Activated T-helper 9 cell treated with anti-CD3 and anti-CD28 coated beads, Interleukin-2, amount 50 U/mL, for 16 hours (primary cell): ENCODE data around the gene PIGZ.

Source experiments
- DNase-seq: peaks from one replicate; pipeline ENCODE4 v3.0.0-alpha.2; 2020; ENCODE audit warnings: low read depth

Gene PIGZ

DNA sequence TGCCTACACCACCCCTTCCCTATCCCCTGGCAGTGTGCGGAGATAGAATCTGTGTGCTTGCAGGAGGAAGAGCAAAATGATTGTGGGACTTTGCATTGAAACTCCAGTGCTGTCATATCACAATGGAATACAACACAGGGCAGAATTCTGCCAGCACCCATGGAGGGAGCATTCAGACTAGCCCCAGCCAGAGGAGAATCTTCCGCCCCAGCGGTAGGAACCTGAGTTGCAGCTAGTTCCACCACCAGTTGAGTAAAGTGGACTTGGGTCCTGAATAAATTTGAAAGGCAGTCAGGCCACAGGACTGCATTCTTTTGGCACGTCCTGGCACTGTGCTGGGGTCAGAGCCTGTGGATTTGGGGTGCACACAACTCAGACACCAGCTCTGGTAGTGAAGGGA, 53.8 kb downstream of the PIGZ start:
- DNase-seq = no peak

DNA sequence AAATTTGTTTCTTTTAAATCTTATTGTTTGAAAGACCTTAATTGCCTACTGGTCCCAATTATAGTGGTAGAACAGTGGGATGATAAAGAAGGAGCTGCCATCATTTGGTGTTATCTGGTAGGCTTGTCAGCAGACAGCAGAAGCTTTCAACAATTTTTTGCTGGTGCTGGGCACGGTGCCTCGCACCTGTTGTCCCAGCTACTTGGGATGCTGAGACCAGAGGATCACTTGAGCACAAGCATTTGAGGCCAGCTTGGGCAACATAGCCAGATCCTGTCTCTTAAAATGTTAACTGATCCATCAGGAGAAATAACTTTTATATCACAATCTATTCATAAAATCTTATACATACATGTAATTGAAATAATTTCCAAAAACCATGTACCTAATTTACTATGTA, 64.9 kb downstream of the PIGZ start:
- no peak for DNase-seq

DNA sequence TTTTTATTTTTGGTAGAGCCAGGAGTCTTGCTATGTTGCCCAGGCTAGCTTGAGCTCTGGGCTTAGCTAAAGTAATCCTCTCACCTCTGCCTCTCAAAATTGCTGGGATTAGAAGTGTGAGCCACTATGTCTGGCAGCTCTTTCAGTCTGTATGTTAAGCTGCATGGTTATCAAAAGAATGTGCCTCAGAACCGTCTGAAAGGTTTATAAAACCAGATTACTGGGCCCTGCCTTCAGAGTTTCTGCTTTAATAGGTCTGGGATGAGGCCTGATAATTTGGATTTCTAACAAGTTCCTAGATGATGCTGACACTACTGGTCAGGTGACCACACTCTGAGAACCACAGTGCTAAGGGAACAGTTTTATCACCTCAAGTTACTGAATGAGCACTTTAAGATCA, 66.3 kb downstream of the PIGZ start:
- DNase-seq = no peak

DNA sequence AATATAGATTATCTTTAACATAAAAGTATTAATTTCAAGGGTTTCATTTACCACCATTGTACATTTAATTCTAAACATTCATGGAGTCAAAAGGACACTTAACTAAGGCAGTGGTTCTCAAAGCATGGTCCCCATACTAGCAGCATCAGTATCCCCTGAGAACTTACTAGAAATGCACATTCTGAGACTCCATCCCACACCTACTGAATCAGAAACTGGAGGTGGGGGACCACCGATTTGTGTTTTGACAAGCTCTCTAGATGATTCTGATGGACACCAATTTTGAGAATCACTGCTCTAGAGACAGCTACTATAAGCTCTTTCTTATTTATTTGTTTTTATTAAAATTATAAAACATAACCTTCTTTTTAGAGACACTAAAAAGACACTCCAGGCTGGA, 66.9 kb downstream of the PIGZ start:
- no peak for DNase-seq
